Right lobe of liver (tissue), 4 donors: ENCODE results near the gene ADARB1.

Experiments used
- CTCF ChIP-seq, 4 donors: fragments of 200-600 bp in 3 of 4; fragments of 450-650 bp in 1 of 4; IDR thresholded peaks; one replicate each; pipeline versions ENCODE4 v1.5.1 to v1.8.0; 2016 to 2022; ENCODE audit warnings: antibody characterized with exemption in 4 of 4, mild to moderate bottlenecking in 2 of 4
- POLR2A ChIP-seq: fragments of 450-650 bp; IDR thresholded peaks from one replicate; pipeline ENCODE4 v1.6.1; 2017; ENCODE audit warnings: antibody characterized with exemption, mild to moderate bottlenecking
- donor health status: DM: no; HTN: no; CAD: no.
- donor health status: DM: no; HTN: no; CAD: no.
- donor health status: DM: no; HTN: yes; CAD: no.

- no peak for TF ChIP-seq POLR2A
- TF ChIP-seq CTCF (IDR thresholded peaks at IDR 0.05) = no peak
Measured at GRCh38 chr21:45109831-45110492, 35.6 kb downstream of the ADARB1 start.
